HEK293 (cell line): Measurements from ENCODE around the gene TCF15.

Source experiments
- CTCF ChIA-PET: fragments of 350-600 bp; formaldehyde crosslinking; extraction: SDS; loops from one replicate; lab custom pipeline; 2021; ENCODE audit warnings: antibody characterized with exemption; lab: Yijun Ruan, JAX
- POLR2A ChIA-PET: fragments of 300-600 bp; formaldehyde crosslinking; extraction: SDS; loops from one replicate; lab custom pipeline; 2020; ENCODE audit warnings: antibody characterized with exemption, inconsistent platforms; lab: Yijun Ruan, JAX
- H3K27ac ChIP-seq: fragments of 200-500 bp; sonication (Bioruptor generic); 2 replicates; pipeline ENCODE4 v1.5.1; 2014; ENCODE audit warnings: low read depth, low read length, control low read depth, inconsistent platforms; ENCODE audit errors: extremely low read depth
- H3K36me3 ChIP-seq, 2 experiments: fragments of 200-500 bp in 1 of 2; sonication (Bioruptor generic) in 1 of 2; 1 replicate in 1 of 2; 2 replicates in 1 of 2; pipeline ENCODE4 v1.5.1; 2014 to 2017; ENCODE audit warnings: inconsistent platforms in 2 of 2, low read length in 2 of 2; ENCODE audit not compliant: control insufficient read depth in 2 of 2, insufficient read depth in 1 of 2
- H3K4me1 ChIP-seq: fragments of 200-500 bp; sonication (Bioruptor generic); 2 replicates; pipeline ENCODE4 v1.5.1; 2014; ENCODE audit warnings: mild to moderate bottlenecking, low read length, inconsistent platforms; ENCODE audit not compliant: control insufficient read depth, insufficient read depth
- H3K4me3 ChIP-seq: 2 replicates; pipeline ENCODE4 v1.5.1; 2011; ENCODE audit warnings: low read depth, mild to moderate bottlenecking, control low read depth, low read length, moderate library complexity
- H3K9me3 ChIP-seq: fragments of 200-500 bp; sonication (Bioruptor generic); 2 replicates; pipeline ENCODE4 v1.5.1; 2014; ENCODE audit warnings: low read depth, low read length, inconsistent platforms; ENCODE audit not compliant: control insufficient read depth, insufficient read depth
- BCL6B ChIP-seq: fragments of 450-650 bp; formaldehyde crosslinking; IDR thresholded peaks from 2 replicates; pipeline ENCODE4 v1.5.1; 2017; ENCODE audit warnings: missing biosample characterization, missing genetic modification characterization
- GFI1B ChIP-seq: fragments of 450-650 bp; formaldehyde crosslinking; IDR thresholded peaks from 2 replicates; pipeline ENCODE4 v1.5.1; 2016; ENCODE audit warnings: missing biosample characterization, missing genetic modification characterization
- MEIS1 ChIP-seq: sonication (generic); formaldehyde crosslinking; IDR thresholded peaks from 2 replicates; pipeline ENCODE4 v1.8.1; 2022; ENCODE audit warnings: missing genetic modification reagents, mild to moderate bottlenecking, borderline replicate concordance
- PRDM1 ChIP-seq: fragments of 450-650 bp; formaldehyde crosslinking; IDR thresholded peaks from 2 replicates; pipeline ENCODE4; 2016; ENCODE audit warnings: missing biosample characterization, missing genetic modification characterization
- SP3 ChIP-seq: fragments of 450-650 bp; formaldehyde crosslinking; IDR thresholded peaks from 2 replicates; pipeline ENCODE4 v1.5.1; 2016; ENCODE audit warnings: missing biosample characterization, missing genetic modification characterization
- TCF7L2 ChIP-seq: IDR thresholded peaks from 2 replicates; pipeline ENCODE4 v1.6.1; 2011; ENCODE audit warnings: low read depth, mild to moderate bottlenecking, inconsistent platforms, low read length, moderate library complexity, borderline replicate concordance
- ZBTB1 ChIP-seq: fragments of 450-650 bp; formaldehyde crosslinking; IDR thresholded peaks from 2 replicates; pipeline ENCODE4 v1.5.1; 2016; ENCODE audit warnings: missing biosample characterization, missing genetic modification characterization
- ZBTB48 ChIP-seq: fragments of 450-650 bp; formaldehyde crosslinking; IDR thresholded peaks from 2 replicates; pipeline ENCODE4 v1.5.1; 2016; ENCODE audit warnings: missing biosample characterization, missing genetic modification characterization
- ZBTB7A ChIP-seq: fragments of 450-650 bp; formaldehyde crosslinking; IDR thresholded peaks from 2 replicates; pipeline ENCODE4 v1.5.1; 2016; ENCODE audit warnings: low read depth, missing biosample characterization, missing genetic modification characterization
- ZFP41 ChIP-seq: fragments of 450-650 bp; formaldehyde crosslinking; IDR thresholded peaks from 2 replicates; pipeline ENCODE4 v1.5.1; 2016; ENCODE audit warnings: missing biosample characterization, missing genetic modification characterization, borderline replicate concordance
- ZNF140 ChIP-seq: fragments of 450-650 bp; formaldehyde crosslinking; IDR thresholded peaks from 2 replicates; pipeline ENCODE4 v1.5.1; 2016; ENCODE audit warnings: missing biosample characterization, missing genetic modification characterization
- ZNF221 ChIP-seq: fragments of 450-650 bp; formaldehyde crosslinking; IDR thresholded peaks from 2 replicates; pipeline ENCODE4 v1.5.1; 2017; ENCODE audit warnings: missing biosample characterization, missing genetic modification characterization, borderline replicate concordance
- ZNF24 ChIP-seq: fragments of 450-650 bp; formaldehyde crosslinking; IDR thresholded peaks from 2 replicates; pipeline ENCODE4 v1.5.1; 2016; ENCODE audit warnings: missing biosample characterization, missing genetic modification characterization
- ZNF324 ChIP-seq: fragments of 450-650 bp; formaldehyde crosslinking; IDR thresholded peaks from 2 replicates; pipeline ENCODE4 v1.5.1; 2016; ENCODE audit warnings: missing biosample characterization, missing genetic modification characterization
- ZNF549 ChIP-seq: fragments of 450-650 bp; IDR thresholded peaks from 2 replicates; pipeline ENCODE4 v1.5.1; 2018; ENCODE audit warnings: missing biosample characterization, missing genetic modification characterization, mild to moderate bottlenecking, inconsistent platforms, moderate library complexity
- ZNF561 ChIP-seq: fragments of 450-650 bp; IDR thresholded peaks from 2 replicates; pipeline ENCODE4 v1.5.1; 2018; ENCODE audit warnings: missing biosample characterization, missing genetic modification characterization, borderline replicate concordance
- ZNF670 ChIP-seq: fragments of 450-650 bp; formaldehyde crosslinking; IDR thresholded peaks from 2 replicates; pipeline ENCODE4 v1.5.1; 2016; ENCODE audit warnings: missing biosample characterization, missing genetic modification characterization, low read depth
- ZNF677 ChIP-seq: fragments of 450-650 bp; IDR thresholded peaks from 2 replicates; pipeline ENCODE4 v1.5.0; 2018; ENCODE audit warnings: missing biosample characterization, mild to moderate bottlenecking, missing genetic modification characterization, moderate library complexity
- ZNF692 ChIP-seq: fragments of 450-650 bp; formaldehyde crosslinking; IDR thresholded peaks from 2 replicates; pipeline ENCODE4 v1.5.1; 2016; ENCODE audit warnings: missing biosample characterization, missing genetic modification characterization
- ZNF837 ChIP-seq: fragments of 450-650 bp; formaldehyde crosslinking; IDR thresholded peaks from 2 replicates; pipeline ENCODE4 v1.5.1; 2016; ENCODE audit warnings: missing biosample characterization, missing genetic modification characterization
- ZSCAN4 ChIP-seq: fragments of 450-650 bp; formaldehyde crosslinking; IDR thresholded peaks from 2 replicates; pipeline ENCODE4 v1.5.1; 2017; ENCODE audit warnings: missing biosample characterization, missing genetic modification characterization

The TCF15 gene

GRCh38 chr20:620246-620645 is 10.1 kb upstream of the TCF15 start:
- Histone ChIP-seq H3K4me1 (peaks cover 2% of the 10 kb centered on the region), H3K27ac (no peak overlapping the region), H3K36me3 (no peaks in the 10 kb centered on the region), H3K4me3 (no peak overlapping the region), H3K9me3 (no peaks in the 10 kb centered on the region)
- ChIA-PET CTCF (interaction anchor here (0.6 to 5.3 kb wide), 5 partner anchors 9 to 291 kb away, joined by 3 to 22 read pairs (median 6); no protein-coding TSS in a partner anchor), POLR2A (no interaction called here)
- TF ChIP-seq PRDM1 = no peak
- TF ChIP-seq ZNF670 (tag by site-specific recombination) = no peak

- CTCF ChIA-PET = interaction anchor here (0.6 to 5.3 kb wide), 8 partner anchors 15 to 141 kb away, joined by 3 to 22 read pairs (median 5); partner anchors contain the start of gene SRXN1
- H3K9me3 ChIP-seq = no peaks in the 10 kb centered on the region
- TF ChIP-seq ZNF837 (tag by site-specific recombination) (no peak), MEIS1 (CRISPR knock-in tag) (no peak), ZNF221 (tag by site-specific recombination) (no peak), ZBTB48 (tag by site-specific recombination) (no peak), ZFP41 (tag by site-specific recombination) (no peak), ZBTB1 (tag by site-specific recombination) (no peak), TCF7L2 (peak; percentile 34; the same call in 1 of the 2 replicates), SP3 (tag by site-specific recombination) (no peak)
- H3K36me3 ChIP-seq = no peaks in the 10 kb centered on the region
- peaks cover 2% of the 10 kb centered on the region for H3K4me1 ChIP-seq
- no peak overlapping the region for H3K4me3 ChIP-seq
- H3K27ac ChIP-seq = no peak overlapping the region
- POLR2A ChIA-PET = no interaction called here
These were observed 8.9 kb upstream of the TCF15 start for GRCh38 chr20:618980-619379.

- Histone ChIP-seq H3K9me3 (no peaks in the 10 kb centered on the region), H3K4me1 (peaks cover 2% of the 10 kb centered on the region), H3K36me3 (no peaks in the 10 kb centered on the region), H3K4me3 (no peak overlapping the region), H3K27ac (no peak overlapping the region)
- no peak for TF ChIP-seq ZNF677 (tag by site-specific recombination)
- TF ChIP-seq ZSCAN4 (tag by site-specific recombination) = no peak
- TF ChIP-seq ZNF140 (tag by site-specific recombination) = peak; percentile 98
- no peak for TF ChIP-seq ZNF561 (tag by site-specific recombination)
- TF ChIP-seq ZNF549 (tag by site-specific recombination) = no peak
- ChIA-PET POLR2A (interaction anchor here (0.8 kb wide), 1 partner anchor 48 kb away, joined by 7 read pairs; no protein-coding TSS in a partner anchor), CTCF (interaction anchor here (0.7 to 5.3 kb wide), 7 partner anchors 27 to 122 kb away, joined by 3 to 22 read pairs (median 5); partner anchors contain the start of gene SRXN1)
These were observed 8.0 kb upstream of the TCF15 start for GRCh38 chr20:617934-618690.

- Histone ChIP-seq H3K36me3 (no peaks in the 10 kb centered on the region), H3K4me1 (no peaks in the 10 kb centered on the region; the same call in 1 of the 2 replicates), H3K4me3 (no peak overlapping the region), H3K27ac (no peak overlapping the region), H3K9me3 (no peaks in the 10 kb centered on the region)
- TF ChIP-seq GFI1B (tag by site-specific recombination) (no peak), ZNF561 (tag by site-specific recombination) (no peak), ZNF24 (tag by site-specific recombination) (no peak), ZBTB7A (tag by site-specific recombination) (no peak), BCL6B (tag by site-specific recombination) (no peak), ZNF324 (tag by site-specific recombination) (no peak), ZNF692 (tag by site-specific recombination) (no peak)
- ChIA-PET POLR2A (interaction anchor here (1.0 kb wide), 1 partner anchor 208 kb away, joined by 3 read pairs; no protein-coding TSS in a partner anchor), CTCF (interaction anchor here (1.1 to 1.3 kb wide), 2 partner anchors 30 to 51 kb away, joined by 3 to 8 read pairs; no protein-coding TSS in a partner anchor)
These were observed 5.4 kb upstream of the TCF15 start for GRCh38 chr20:615514-615913.
